Tibial nerve (tissue), 4 donors: ENCODE measurements around the gene GRAP.
"Not testable (repeated sequence)": the region's sequence is repeated elsewhere in the genome, so short reads cannot be mapped to it uniquely, and the experiment has no call there.

Source experiments
- CTCF ChIP-seq, 5 experiments: fragments of 200-600 bp in 3 of 5; fragments of 450-650 bp in 2 of 5; sonication (generic) in 3 of 5; IDR thresholded peaks; one replicate each; pipeline ENCODE4 v1.5.1; 2016 to 2019; ENCODE audit warnings: antibody characterized with exemption in 5 of 5, mild to moderate bottlenecking in 3 of 5, moderate library complexity in 2 of 5
- EP300 ChIP-seq, 2 donors: sonication (generic); formaldehyde crosslinking; IDR thresholded peaks; one replicate each; pipeline ENCODE4 v1.6.1; 2017; ENCODE audit warnings: antibody characterized with exemption in 2 of 2, mild to moderate bottlenecking in 1 of 2

DNA sequence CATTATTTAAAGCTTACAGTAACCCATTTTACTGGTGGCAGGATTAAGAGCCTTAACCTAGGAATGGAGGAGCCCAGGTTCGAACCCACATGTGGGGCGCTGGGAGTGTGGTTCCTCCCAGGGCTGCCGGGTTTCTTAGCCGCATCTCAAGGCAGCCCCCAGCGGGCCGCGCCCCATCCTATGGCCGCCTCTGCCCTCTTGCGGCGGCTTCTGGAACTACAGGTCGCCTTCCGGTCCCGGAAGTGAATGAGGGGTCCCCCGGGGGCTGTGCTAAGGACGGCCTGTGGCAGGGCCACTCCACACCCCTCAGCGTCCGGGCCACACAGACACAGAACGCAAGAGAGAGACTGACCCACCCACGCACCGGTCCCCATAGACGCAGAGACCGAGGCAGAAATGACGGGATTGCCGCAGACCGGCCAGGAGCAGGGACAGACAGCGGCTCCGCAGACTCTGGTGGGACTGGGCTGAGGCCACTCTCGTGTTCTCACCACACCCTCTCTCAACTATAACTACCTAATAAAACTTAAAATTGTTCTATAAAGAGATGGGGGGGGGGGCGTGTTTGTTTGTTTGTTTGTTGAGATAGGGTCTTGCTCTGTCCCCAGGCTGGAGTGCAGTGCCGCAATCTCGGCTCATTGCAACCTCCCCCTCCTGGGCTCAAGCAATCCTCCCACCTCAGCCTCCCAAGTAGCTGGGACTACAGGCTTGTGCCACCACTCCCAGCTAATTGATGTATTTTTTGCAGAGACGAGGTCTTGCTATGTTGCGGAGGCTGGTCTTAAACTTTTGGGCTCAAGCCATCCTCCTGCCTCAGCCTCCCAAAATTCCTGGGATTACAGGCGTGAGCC lies 23.8 kb upstream of the GRAP start:
- TF ChIP-seq EP300, CTCF (IDR thresholded peaks at IDR 0.05): not testable (repeated sequence)
